Stimulated activated CD8-positive, alpha-beta memory T cell treated with anti-CD3 and anti-CD28 coated beads, Interleukin-4, amount 100 ng/mL, for 24 hours (primary cell): ENCODE results near the gene PIAS1.
"Not testable (repeated sequence)": the region's sequence is repeated elsewhere in the genome, so short reads cannot be mapped to it uniquely, and the experiment has no call there.

Experiments used
- DNase-seq: peaks from one replicate; pipeline ENCODE4 v3.0.0-alpha.2; 2020; ENCODE audit warnings: low read depth

PIAS1 gene

GRCh38 chr15:68218847-68219798, 165.0 kb downstream of the PIAS1 start:
- DNase-seq = no peak

GRCh38 chr15:68220489-68220888, 166.4 kb downstream of the PIAS1 start:
- DNase-seq = no peak

- no peak for DNase-seq
Observed at GRCh38 chr15:68220967-68221366, 166.9 kb downstream of the PIAS1 start.

- DNase-seq = not testable (repeated sequence)
Observed at GRCh38 chr15:68221530-68222431, 167.7 kb downstream of the PIAS1 start.

- DNase-seq = not testable (repeated sequence)
Observed at GRCh38 chr15:68222432-68222743, 168.3 kb downstream of the PIAS1 start.

- DNase-seq = no peak
Observed at GRCh38 chr15:68223171-68223570, 169.1 kb downstream of the PIAS1 start.

GRCh38 chr15:68224108-68224507, 170.0 kb downstream of the PIAS1 start:
- DNase-seq = no peak

GRCh38 chr15:68224546-68225250, 170.6 kb downstream of the PIAS1 start:
- no peak for DNase-seq

GRCh38 chr15:68225442-68225841, 171.3 kb downstream of the PIAS1 start:
- DNase-seq = not testable (repeated sequence)

GRCh38 chr15:68227643-68228142, 173.6 kb downstream of the PIAS1 start:
- DNase-seq = no peak

- no peak for DNase-seq
Observed at GRCh38 chr15:68228143-68228970, 174.2 kb downstream of the PIAS1 start.

- DNase-seq = no peak
Observed at GRCh38 chr15:68228971-68229385, 174.9 kb downstream of the PIAS1 start.

- DNase-seq = peak; percentile 86
Observed at GRCh38 chr15:68229386-68230156, 175.5 kb downstream of the PIAS1 start, which contains the start of gene CLN6. Gene CLN6, minus strand, starts transcription at chr15:68229728. Its CDS starts 144 bp downstream, at chr15:68229584.

GRCh38 chr15:68230157-68231100, 176.3 kb downstream of the PIAS1 start:
- no peak for DNase-seq

GRCh38 chr15:68231102-68231818, 177.1 kb downstream of the PIAS1 start:
- DNase-seq = no peak

- no peak for DNase-seq
Observed at GRCh38 chr15:68232449-68232848, 178.3 kb downstream of the PIAS1 start.

- DNase-seq = no peak
Observed at GRCh38 chr15:68232937-68233336, 178.8 kb downstream of the PIAS1 start.

- no peak for DNase-seq
Observed at GRCh38 chr15:68234060-68234459, 179.9 kb downstream of the PIAS1 start.
